Endometrium (tissue), 2 donors: ENCODE measurements around the gene OR56B4.

ENCODE experiments used
- FAIRE-seq: peaks from 2 replicates; lab custom pipeline; 2012; peaks lifted over from hg19 to GRCh38; lab: Jason Lieb, UNC
- donor health status: control.
- donor health status: control.

Gene OR56B4

DNA sequence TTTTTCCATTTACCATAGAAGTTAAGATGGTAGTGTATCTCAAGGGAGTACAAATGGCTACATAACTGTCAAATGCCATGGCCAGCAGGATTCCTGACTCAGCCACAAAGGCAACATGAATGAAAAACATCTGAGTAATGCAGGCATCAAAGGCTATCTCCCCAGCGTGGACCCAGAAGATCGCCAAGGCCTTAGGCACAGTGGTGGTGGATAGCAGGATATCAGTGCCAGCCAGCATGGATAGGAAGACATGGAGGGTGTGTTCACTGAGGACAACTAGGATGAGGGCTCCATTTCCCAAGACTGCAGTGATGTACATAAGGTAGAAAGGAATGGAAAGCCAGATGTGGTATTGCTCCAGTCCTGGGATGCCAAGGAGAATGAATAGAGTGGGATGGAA, 44.6 kb downstream of the OR56B4 start:
- no peak for FAIRE-seq

DNA sequence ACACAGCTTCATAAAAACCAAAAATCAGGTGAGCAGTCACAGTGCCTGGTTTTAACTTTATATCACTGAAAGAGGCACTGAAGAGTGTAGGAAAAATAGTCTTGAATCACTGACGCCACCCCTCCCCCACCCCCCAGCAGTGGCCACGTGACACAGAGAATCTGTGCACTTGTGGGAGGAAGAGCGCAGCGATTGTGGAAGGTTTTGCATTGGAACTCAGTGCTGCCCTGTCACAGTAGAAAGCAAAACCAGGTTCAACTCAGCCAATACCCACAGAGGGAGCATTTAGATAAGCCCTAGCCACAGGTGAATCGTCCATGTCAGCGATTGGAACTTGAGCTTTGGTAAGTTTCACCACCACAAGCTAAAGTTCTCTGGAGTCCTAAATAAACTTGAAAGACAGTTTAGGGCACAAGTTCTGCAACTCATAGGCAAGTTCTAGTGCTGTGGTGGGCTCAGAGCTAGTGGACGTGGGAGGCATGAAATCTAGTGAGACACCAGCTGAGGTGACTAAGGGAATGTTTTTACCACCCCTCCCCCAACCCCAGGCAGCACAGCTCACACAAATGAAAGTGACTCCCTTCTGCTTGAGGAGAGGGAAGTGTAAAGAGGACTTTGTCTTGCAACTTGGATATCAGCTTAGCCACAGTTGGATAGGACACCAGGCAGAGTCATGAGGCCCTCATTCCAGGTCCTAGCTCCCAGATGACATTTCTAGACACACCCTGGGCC, 49.3 kb downstream of the OR56B4 start:
- FAIRE-seq: no peak
